ENCODE results near the gene ZNF511. TPM values are rescaled to one million over a fixed set of nuclear protein-coding genes. Genes with fewer than 3 reads are reported as not detected.

The ZNF511 gene
- total RNA-seq, 2 experiments from 2014 or later: 58.0 to 60.1 TPM

GRCh38 chr10:133358162-133358924 lies 49.6 kb downstream of the ZNF511 start:
- Mint-ChIP-seq H3K4me1 (ENCODE audit: low read depth) (peaks cover 14% of the 10 kb centered on the region), H3K4me3 (no peak overlapping the region), H3K9me3 (no peaks in the 10 kb centered on the region), H3K36me3 (ENCODE audit: low read depth) (peaks cover 14% of the 10 kb centered on the region), H3K27ac (no peak overlapping the region), H3K27me3 (no peaks in the 10 kb centered on the region)
- POLR2A ChIA-PET: interaction anchor here (0.7 to 3.7 kb wide), 6 partner anchors 10 to 911 kb away, joined by 3 to 20 read pairs (median 4); partner anchors contain the start of gene PRAP1
- intact Hi-C loops (cut with micrococcal nuclease): no loop called here
- TF ChIP-seq, protein P1, sequence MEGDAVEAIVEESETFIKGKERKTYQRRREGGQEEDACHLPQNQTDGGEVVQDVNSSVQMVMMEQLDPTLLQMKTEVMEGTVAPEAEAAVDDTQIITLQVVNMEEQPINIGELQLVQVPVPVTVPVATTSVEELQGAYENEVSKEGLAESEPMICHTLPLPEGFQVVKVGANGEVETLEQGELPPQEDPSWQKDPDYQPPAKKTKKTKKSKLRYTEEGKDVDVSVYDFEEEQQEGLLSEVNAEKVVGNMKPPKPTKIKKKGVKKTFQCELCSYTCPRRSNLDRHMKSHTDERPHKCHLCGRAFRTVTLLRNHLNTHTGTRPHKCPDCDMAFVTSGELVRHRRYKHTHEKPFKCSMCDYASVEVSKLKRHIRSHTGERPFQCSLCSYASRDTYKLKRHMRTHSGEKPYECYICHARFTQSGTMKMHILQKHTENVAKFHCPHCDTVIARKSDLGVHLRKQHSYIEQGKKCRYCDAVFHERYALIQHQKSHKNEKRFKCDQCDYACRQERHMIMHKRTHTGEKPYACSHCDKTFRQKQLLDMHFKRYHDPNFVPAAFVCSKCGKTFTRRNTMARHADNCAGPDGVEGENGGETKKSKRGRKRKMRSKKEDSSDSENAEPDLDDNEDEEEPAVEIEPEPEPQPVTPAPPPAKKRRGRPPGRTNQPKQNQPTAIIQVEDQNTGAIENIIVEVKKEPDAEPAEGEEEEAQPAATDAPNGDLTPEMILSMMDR (IDR thresholded peaks at IDR 0.05): no peak
- DNase-seq (no peak), ATAC-seq (no peak)
- CTCF ChIA-PET: interaction anchor here (1.0 to 2.6 kb wide), 2 partner anchors 29 to 32 kb away, joined by 3 to 11 read pairs; no protein-coding TSS in a partner anchor

DNA sequence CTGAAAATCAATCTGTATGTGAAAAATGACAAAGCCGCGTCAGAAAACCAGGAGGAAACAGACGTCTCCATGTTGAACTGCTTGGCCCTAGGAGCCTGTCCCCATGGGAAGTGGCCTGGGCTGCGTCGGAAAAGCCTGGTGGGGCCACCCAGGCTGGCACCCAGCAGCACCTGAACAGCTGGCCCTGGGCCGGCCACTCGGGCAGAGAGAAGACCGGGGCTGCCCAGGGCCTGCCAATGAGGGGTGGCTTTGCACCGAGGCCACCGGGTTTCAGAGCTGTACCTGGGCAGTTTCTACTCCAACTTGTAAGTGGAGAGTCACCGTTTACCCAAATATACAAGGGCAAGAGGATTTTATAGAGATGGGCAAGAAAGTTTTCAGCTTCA lies 50.2 kb downstream of the ZNF511 start:
- POLR2A ChIA-PET: interaction anchor here (2.6 kb wide), 1 partner anchor 12 kb away, joined by 5 read pairs; no protein-coding TSS in a partner anchor
- Mint-ChIP-seq H3K4me1 (ENCODE audit: low read depth) (peaks cover 14% of the 10 kb centered on the region), H3K36me3 (ENCODE audit: low read depth) (peaks cover 14% of the 10 kb centered on the region), H3K27me3 (no peaks in the 10 kb centered on the region), H3K9me3 (no peaks in the 10 kb centered on the region), H3K27ac (no peak overlapping the region), H3K4me3 (no peak overlapping the region)
- intact Hi-C loops (cut with micrococcal nuclease): no loop called here
- no peak for ATAC-seq
- DNase-seq: no peak
- CTCF ChIA-PET: interaction anchor here (2.6 kb wide), 1 partner anchor 29 kb away, joined by 11 read pairs; no protein-coding TSS in a partner anchor
- TF ChIP-seq, protein P1 (IDR thresholded peaks at IDR 0.05): no peak

- Mint-ChIP-seq H3K4me1 (ENCODE audit: low read depth) (peaks cover 14% of the 10 kb centered on the region), H3K27me3 (no peaks in the 10 kb centered on the region), H3K4me3 (no peak overlapping the region), H3K36me3 (ENCODE audit: low read depth) (peaks cover 14% of the 10 kb centered on the region), H3K27ac (no peak overlapping the region), H3K9me3 (no peaks in the 10 kb centered on the region)
- intact Hi-C loops (cut with micrococcal nuclease): no loop called here
- TF ChIP-seq, protein P1 (IDR thresholded peaks at IDR 0.05): no peak
- POLR2A ChIA-PET: no interaction called here
- no peak for ATAC-seq
- DNase-seq: peak; percentile 33
- CTCF ChIA-PET: no interaction called here
Measured at GRCh38 chr10:133359554-133359971, 50.8 kb downstream of the ZNF511 start.

GRCh38 chr10:133359972-133360610 lies 51.4 kb downstream of the ZNF511 start:
- CTCF ChIA-PET: interaction anchor here (1.1 to 3.7 kb wide), 2 partner anchors 30 to 45 kb away, joined by 3 to 25 read pairs; no protein-coding TSS in a partner anchor
- POLR2A ChIA-PET: interaction anchor here (0.8 to 1.8 kb wide), 2 partner anchors 12 to 30 kb away, joined by 3 to 8 read pairs; partner anchors contain the start of gene ECHS1
- Mint-ChIP-seq H3K27ac (no peak overlapping the region), H3K4me3 (no peak overlapping the region), H3K27me3 (no peaks in the 10 kb centered on the region), H3K36me3 (ENCODE audit: low read depth) (peaks cover 14% of the 10 kb centered on the region), H3K4me1 (ENCODE audit: low read depth) (peaks cover 14% of the 10 kb centered on the region), H3K9me3 (no peaks in the 10 kb centered on the region)
- TF ChIP-seq, protein P1 (IDR thresholded peaks at IDR 0.05): no peak
- intact Hi-C loops (cut with micrococcal nuclease): no loop called here
- ATAC-seq: no peak
- DNase-seq: no peak

All from activated CD8-positive, alpha-beta T cell treated with anti-CD3 and anti-CD28 coated beads for 36 hours (primary cell).